T-helper 1 cell treated with Interleukin-12 subunit alpha and Interleukin-12 subunit beta and Interleukin-4 antibody, amounts not matched to agents 30 ng/mL and 1 ng/mL, for 36 hours (primary cell): ENCODE results near the gene SERINC2. TPM values are rescaled to one million over a fixed set of nuclear protein-coding genes. Genes with fewer than 3 reads are reported as not detected.
"Not testable (repeated sequence)": the region's sequence is repeated elsewhere in the genome, so short reads cannot be mapped to it uniquely, and the experiment has no call there.

Experiments used
- intact Hi-C: fragments of 100-400 bp; cut with micrococcal nuclease; formaldehyde crosslinking; loops from one replicate; pipeline ENCODE4 v1.15.1; 2024
- total RNA-seq: library from RNA; stranded (reverse); gene quantifications from 2 replicates; pipeline ENCODE4 v1.2.3, GENCODE V29; 2022

Gene SERINC2
- total RNA-seq, 1 donor from 2014 or later, result 0.10 TPM

GRCh38 chr1:31460027-31460426, 47.0 kb downstream of the SERINC2 start:
- intact Hi-C loops, result loop anchor here (1.0 kb wide), 1 partner anchor 89 kb away; no protein-coding TSS in a partner anchor

GRCh38 chr1:31467005-31467674, 54.1 kb downstream of the SERINC2 start:
- intact Hi-C loops, result no loop called here

GRCh38 chr1:31470794-31471315, 57.8 kb downstream of the SERINC2 start:
- intact Hi-C loops, result no loop called here

GRCh38 chr1:31471452-31472313, 58.7 kb downstream of the SERINC2 start:
- intact Hi-C loops, result not testable (repeated sequence)

- intact Hi-C loops, result not testable (repeated sequence)
These were observed 59.3 kb downstream of the SERINC2 start for GRCh38 chr1:31472314-31472651.

- intact Hi-C loops, result not testable (repeated sequence)
These were observed 59.7 kb downstream of the SERINC2 start for GRCh38 chr1:31472673-31473072.

- intact Hi-C loops, result not testable (repeated sequence)
These were observed 60.5 kb downstream of the SERINC2 start for GRCh38 chr1:31473508-31473907.

- intact Hi-C loops, result not testable (repeated sequence)
These were observed 61.6 kb downstream of the SERINC2 start for GRCh38 chr1:31474567-31474966.

GRCh38 chr1:31476891-31477846, 64.2 kb downstream of the SERINC2 start:
- intact Hi-C loops, result no loop called here

GRCh38 chr1:31478167-31478566, 65.2 kb downstream of the SERINC2 start:
- intact Hi-C loops, result no loop called here

GRCh38 chr1:31479811-31480210, 66.8 kb downstream of the SERINC2 start:
- intact Hi-C loops, result no loop called here

- intact Hi-C loops, result not testable (repeated sequence)
These were observed 67.4 kb downstream of the SERINC2 start for GRCh38 chr1:31480426-31480825.

- intact Hi-C loops, result no loop called here
These were observed 69.5 kb downstream of the SERINC2 start for GRCh38 chr1:31482482-31483011.

- intact Hi-C loops, result no loop called here
These were observed 70.3 kb downstream of the SERINC2 start for GRCh38 chr1:31483012-31483946.

Other genes with a start within 250 kb of the SERINC2 start
- gene NKAIN1, start 173.3 kb upstream of the SERINC2 start, total RNA-seq, result 0.07 TPM in 1 of 2 replicates, not detected in the other
- 96.7 and 97.9 TPM in 2 replicates for gene SNRNP40, start 116.4 kb upstream of the SERINC2 start, total RNA-seq
- gene ZCCHC17, start 116.2 kb upstream of the SERINC2 start, total RNA-seq, result 20.6 and 22.0 TPM in 2 replicates
- gene FABP3, start 40.1 kb upstream of the SERINC2 start, total RNA-seq, result not detected in 2 replicates
- gene TINAGL1, start 163.3 kb downstream of the SERINC2 start, total RNA-seq, result not detected in 2 replicates
- not detected in 2 replicates for gene HCRTR1, start 204.5 kb downstream of the SERINC2 start, total RNA-seq
- 52.5 and 53.3 TPM in 2 replicates for gene PEF1, start 231.7 kb downstream of the SERINC2 start, total RNA-seq